IMR-90 (cell line): ENCODE data around the gene ZFP36L2. TPM values are rescaled to one million over a fixed set of nuclear protein-coding genes. Genes with fewer than 3 reads are reported as not detected.

Experiments used
- ATAC-seq: fragments of 200-7000 bp; cut with Tn5 transposase; 2 replicates; pipeline ENCODE4 v1.9.1; 2020; ENCODE audit warnings: low read depth, mild to moderate bottlenecking, moderate library complexity
- BruUV-seq: library from RNA; stranded (reverse); fragments of 400-500 nt; replicated peaks from 2 replicates; lab custom pipeline; 2021; lab: Mats Ljungman, UMichigan
- CTCF ChIA-PET: fragments of 300-600 bp; formaldehyde crosslinking; extraction: SDS; loops from one replicate; lab custom pipeline; 2021; ENCODE audit warnings: antibody characterized with exemption; lab: Yijun Ruan, JAX
- POLR2A ChIA-PET: fragments of 300-600 bp; sonication (Branson Sonifier 250); formaldehyde crosslinking; loops from one replicate; lab custom pipeline; 2022; ENCODE audit warnings: antibody characterized with exemption; ENCODE audit not compliant: unreplicated experiment; lab: Charles Lee
- DNase-seq: peaks from one replicate; pipeline ENCODE4 v3.0.0; 2013
- H2AFZ ChIP-seq: replicated peaks from 2 replicates; pipeline ENCODE3; 2013; ENCODE audit warnings: low read length, mild to moderate bottlenecking; ENCODE audit not compliant: poor library complexity
- H2AK5ac ChIP-seq: 2 replicates; pipeline ENCODE4 v1.6.1; 2013; ENCODE audit warnings: low read depth, low read length, inconsistent platforms
- H2AK9ac ChIP-seq: replicated peaks from 2 replicates; pipeline ENCODE3; 2013; ENCODE audit warnings: mild to moderate bottlenecking, low read depth, low read length, moderate library complexity; ENCODE audit not compliant: poor library complexity
- H2BK120ac ChIP-seq: 2 replicates; pipeline ENCODE4 v1.6.1; 2013; ENCODE audit warnings: low read depth, low read length, inconsistent platforms
- H2BK15ac ChIP-seq: 3 replicates; pipeline ENCODE4 v1.6.1; 2013; ENCODE audit warnings: low read depth, low read length, inconsistent platforms
- H2BK20ac ChIP-seq: 2 replicates; pipeline ENCODE4 v1.6.1; 2013; ENCODE audit warnings: low read depth, mild to moderate bottlenecking, inconsistent platforms, low read length, moderate library complexity
- H2BK5ac ChIP-seq: 2 replicates; pipeline ENCODE4 v1.6.1; 2013; ENCODE audit warnings: mild to moderate bottlenecking, low read depth, low read length, inconsistent platforms; ENCODE audit not compliant: poor library complexity, severe bottlenecking
- H3K14ac ChIP-seq: replicated peaks from 2 replicates; pipeline ENCODE4 v1.6.1; 2013; ENCODE audit warnings: low read depth, low read length, inconsistent platforms
- H3K18ac ChIP-seq: 2 replicates; pipeline ENCODE4 v1.6.1; 2013; ENCODE audit warnings: low read depth, low read length, control low read depth
- H3K23ac ChIP-seq: 2 replicates; pipeline ENCODE4 v1.6.1; 2013; ENCODE audit warnings: low read depth, low read length, inconsistent platforms
- H3K27ac ChIP-seq: 2 replicates; pipeline ENCODE4 v1.5.1; 2013; ENCODE audit warnings: mild to moderate bottlenecking, control low read depth, low read length; ENCODE audit not compliant: insufficient read depth
- H3K27me3 ChIP-seq: 2 replicates; pipeline ENCODE4 v1.6.1; 2013; ENCODE audit warnings: low read length; ENCODE audit not compliant: control insufficient read depth, insufficient read depth
- H3K36me3 ChIP-seq: 2 replicates; pipeline ENCODE4 v1.6.1; 2013; ENCODE audit warnings: low read length, mixed read lengths; ENCODE audit not compliant: control insufficient read depth, insufficient read depth
- H3K4ac ChIP-seq: 2 replicates; pipeline ENCODE4 v1.6.1; 2013; ENCODE audit warnings: low read depth, low read length, inconsistent platforms
- H3K4me1 ChIP-seq: 2 replicates; pipeline ENCODE4 v1.6.1; 2013; ENCODE audit warnings: low read length, mixed read lengths; ENCODE audit not compliant: control insufficient read depth, insufficient read depth
- H3K4me2 ChIP-seq: 2 replicates; pipeline ENCODE4 v1.6.1; 2013; ENCODE audit warnings: low read depth, mild to moderate bottlenecking, control low read depth, low read length, moderate library complexity
- H3K4me3 ChIP-seq: 2 replicates; pipeline ENCODE4 v1.5.1; 2013; ENCODE audit warnings: low read depth, mild to moderate bottlenecking, control low read depth, low read length, moderate library complexity; ENCODE audit not compliant: insufficient read depth
- H3K56ac ChIP-seq: 2 replicates; pipeline ENCODE4 v1.6.1; 2013; ENCODE audit warnings: low read length, inconsistent platforms; ENCODE audit not compliant: insufficient read depth; ENCODE audit errors: extremely low read depth
- H3K79me1 ChIP-seq, 2 experiments: 2 replicates each; pipeline ENCODE4 v1.6.1; 2013; ENCODE audit warnings: low read length in 2 of 2, inconsistent platforms in 1 of 2, low read depth in 1 of 2
- H3K9ac ChIP-seq: 2 replicates; pipeline ENCODE4 v1.6.1; 2013; ENCODE audit warnings: low read depth, low read length, control low read depth
- H3K9me1 ChIP-seq: 2 replicates; pipeline ENCODE4 v1.6.1; 2013; ENCODE audit warnings: low read length, inconsistent platforms; ENCODE audit not compliant: insufficient read depth
- H3K9me3 ChIP-seq: 2 replicates; pipeline ENCODE4 v1.6.1; 2013; ENCODE audit warnings: low read length; ENCODE audit not compliant: control insufficient read depth, insufficient read depth
- H4K20me1 ChIP-seq: 2 replicates; pipeline ENCODE4 v1.6.1; 2013; ENCODE audit warnings: low read length, inconsistent platforms; ENCODE audit not compliant: insufficient read depth
- H4K5ac ChIP-seq: 2 replicates; pipeline ENCODE4 v1.6.1; 2013; ENCODE audit warnings: mild to moderate bottlenecking, low read depth, low read length, control low read depth
- H4K8ac ChIP-seq, 2 experiments: 2 replicates each; pipeline ENCODE4 v1.6.1; 2013; ENCODE audit warnings: low read depth in 2 of 2, low read length in 2 of 2, control low read depth in 1 of 2, inconsistent platforms in 1 of 2
- H4K91ac ChIP-seq: 2 replicates; pipeline ENCODE4 v1.6.1; 2013; ENCODE audit warnings: low read depth, low read length, inconsistent platforms; ENCODE audit not compliant: insufficient read depth
- BHLHE40 ChIP-seq: fragments of 150-350 bp; IDR thresholded peaks from 2 replicates; pipeline ENCODE4 v1.6.1; 2016; ENCODE audit warnings: mild to moderate bottlenecking, low read depth, low read length
- CTCF ChIP-seq: conservative IDR thresholded peaks from 2 replicates; pipeline ENCODE4 v1.5.1; 2012; ENCODE audit warnings: mild to moderate bottlenecking, low read depth, low read length, improper control_type of control experiment
- POLR2A ChIP-seq: IDR thresholded peaks from 2 replicates; pipeline ENCODE4 v1.6.1; 2012; ENCODE audit warnings: mild to moderate bottlenecking, low read depth, low read length
- RAD21 ChIP-seq: IDR thresholded peaks from 2 replicates; pipeline ENCODE4 v1.6.1; 2012; ENCODE audit warnings: low read length, improper control_type of control experiment
- RFX5 ChIP-seq: IDR thresholded peaks from 2 replicates; pipeline ENCODE4 v1.8.0; 2012; ENCODE audit warnings: low read depth, mild to moderate bottlenecking, low read length, moderate library complexity
- SMC3 ChIP-seq: fragments of 150-350 bp; IDR thresholded peaks from 2 replicates; pipeline ENCODE4 v1.6.1; 2016; ENCODE audit warnings: low read depth, mild to moderate bottlenecking, antibody characterized with exemption, low read length, moderate library complexity
- USF2 ChIP-seq: fragments of 150-350 bp; IDR thresholded peaks from 2 replicates; pipeline ENCODE4 v1.6.1; 2017; ENCODE audit warnings: mild to moderate bottlenecking, antibody characterized with exemption, low read length, low read depth
- whole genome bisulfite sequencing, 2 experiments: methylation state at CpG; one replicate each; pipeline versions ENCODE4 v1.1.5 to v1.1.7; 2013; ENCODE audit warnings: missing lambda C conversion rate in 2 of 2; ENCODE audit not compliant: insufficient read length in 1 of 2; ENCODE audit errors: extremely low coverage in 2 of 2; 5-methylcytosine and 5-hydroxymethylcytosine counted together
- dilution Hi-C: fragments of 300-500 bp; cut with HindIII; formaldehyde crosslinking; loops from one replicate; pipeline ENCODE4 v1.14.3; 2018; ENCODE audit warnings: low sequenced_read_pairs; ENCODE audit not compliant: unreplicated experiment
- in situ Hi-C: fragments of 300-500 bp; cut with MboI; formaldehyde crosslinking; loops from 3 replicates; pipeline ENCODE4 v1.14.3; 2019; ENCODE audit warnings: low sequenced_read_pairs, inconsistent platforms, mixed read lengths
- intact Hi-C: fragments of 100-400 bp; cut with micrococcal nuclease; formaldehyde crosslinking; loops from 2 replicates; pipeline ENCODE4 v1.10.0; 2022
- polyA plus RNA-seq, 3 experiments: library from polyadenylated mRNA; depleted of rRNA; stranded (reverse); fragments of >200 nt; gene quantifications; 2 replicates each; pipeline ENCODE4 v1.2.3, GENCODE V29; 2012; ENCODE audit warnings: low replicate concordance in 1 of 3
- total RNA-seq: library from RNA; depleted of rRNA; stranded (reverse); fragments of >200 nt; gene quantifications from 2 replicates; pipeline ENCODE4 v1.2.3, GENCODE V29; 2012
- TF ChIP-seq, protein P1 (sequence below): fragments of 150-350 bp; IDR thresholded peaks from 2 replicates; pipeline ENCODE4 v1.6.1; 2016; ENCODE audit warnings: low read depth, mild to moderate bottlenecking, low read length, moderate library complexity, borderline replicate concordance

Gene ZFP36L2
- total and polyA plus RNA-seq, 2 of the 4 experiments (the other 2 are of a cell fraction): 1.8 to 20.1 TPM

DNA sequence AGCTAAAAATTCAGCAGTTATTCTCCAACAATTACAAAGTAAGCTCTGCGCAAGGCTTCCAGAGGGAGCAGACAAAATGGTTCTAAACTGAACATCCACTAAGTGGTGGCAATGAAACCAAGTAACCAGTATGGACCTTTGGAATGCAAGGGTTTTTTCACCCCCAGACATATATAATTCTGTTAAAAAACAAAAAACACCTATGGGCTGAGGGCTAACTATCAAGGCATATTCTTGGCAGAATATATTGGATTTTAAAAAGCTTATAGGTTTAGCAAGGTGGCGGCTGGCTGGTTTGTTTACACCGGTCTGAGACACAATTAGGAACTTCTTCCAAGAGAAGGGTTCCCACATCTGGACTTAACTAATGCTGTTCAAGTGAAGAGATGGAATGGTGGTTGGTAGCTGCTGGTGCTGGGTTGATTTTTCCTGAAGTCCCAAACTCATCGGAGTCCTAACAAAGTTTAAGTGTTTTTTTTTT is 2.8 kb downstream of the ZFP36L2 start:
- Histone ChIP-seq H4K5ac (0 out of 2 replicates have a peak overlapping the region, but pooled peaks have one; percentile 10), H2BK120ac (peak overlapping the region; percentile 23), H2AFZ (no peak overlapping the region), H3K9me3 (no peaks in the 10 kb centered on the region), H4K91ac (peak overlapping the region; percentile 30; the same call in 1 of the 2 replicates), H3K14ac (peak overlapping the region; percentile 73), H3K27me3 (no peaks in the 10 kb centered on the region), H3K4me2 (peak overlapping the region; percentile 78; the same call in 1 of the 2 replicates), H3K27ac (peak overlapping the region; percentile 96), H3K4ac (peak overlapping the region; percentile 73; the same call in 1 of the 2 replicates), H3K4me3 (peak overlapping the region; percentile 87), H3K36me3 (peaks cover 24% of the 10 kb centered on the region), H4K8ac (peak overlapping the region in 1 of 2 experiments; percentile 69; a peak in 2 of 4 replicates), H2AK5ac (no peak overlapping the region), H3K56ac (peak overlapping the region; percentile 77; the same call in 1 of the 2 replicates), H3K9ac (peak overlapping the region; percentile 91), H3K79me1 (peaks cover 15 to 21% of the 10 kb centered on the region in 2 experiments), H4K20me1 (peaks cover 37% of the 10 kb centered on the region), H2BK20ac (peak overlapping the region; percentile 58), H2BK15ac (peak overlapping the region; percentile 7; the same call in 1 of the 3 replicates), H3K4me1 (peaks cover 20% of the 10 kb centered on the region), H3K23ac (peak overlapping the region; percentile 97), H3K9me1 (peaks cover 9% of the 10 kb centered on the region), H2BK5ac (peak overlapping the region; percentile 98), H3K18ac (peak overlapping the region; percentile 76), H2AK9ac (no peak overlapping the region)
- no peak for ATAC-seq
- BruUV-seq: no TSS peak
- CTCF ChIA-PET: interaction anchor here (0.6 to 2.2 kb wide), 2 partner anchors 97 to 248 kb away, joined by 4 to 8 read pairs; no protein-coding TSS in a partner anchor
- DNase-seq: peak; percentile 57
- POLR2A ChIA-PET: interaction anchor here (0.5 to 1.0 kb wide), 3 partner anchors 244 to 257 kb away, joined by 3 to 7 read pairs (median 4); no protein-coding TSS in a partner anchor
- in situ Hi-C loops: loop anchor here (10.0 kb wide), 2 partner anchors 149 to 249 kb away; no protein-coding TSS in a partner anchor
- intact Hi-C loops: loop anchor here (1.0 to 5.0 kb wide), 2 partner anchors 136 to 276 kb away; no protein-coding TSS in a partner anchor
- TF ChIP-seq RFX5 (no peak), RAD21 (no peak), SMC3 (no peak), BHLHE40 (no peak), USF2 (no peak), CTCF (no peak; the same call in 1 of the 2 replicates), POLR2A (no peak)
- TF ChIP-seq, protein P1, sequence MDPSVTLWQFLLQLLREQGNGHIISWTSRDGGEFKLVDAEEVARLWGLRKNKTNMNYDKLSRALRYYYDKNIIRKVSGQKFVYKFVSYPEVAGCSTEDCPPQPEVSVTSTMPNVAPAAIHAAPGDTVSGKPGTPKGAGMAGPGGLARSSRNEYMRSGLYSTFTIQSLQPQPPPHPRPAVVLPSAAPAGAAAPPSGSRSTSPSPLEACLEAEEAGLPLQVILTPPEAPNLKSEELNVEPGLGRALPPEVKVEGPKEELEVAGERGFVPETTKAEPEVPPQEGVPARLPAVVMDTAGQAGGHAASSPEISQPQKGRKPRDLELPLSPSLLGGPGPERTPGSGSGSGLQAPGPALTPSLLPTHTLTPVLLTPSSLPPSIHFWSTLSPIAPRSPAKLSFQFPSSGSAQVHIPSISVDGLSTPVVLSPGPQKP: no peak
- WGBS, 2 experiments: 0% methylated on average over 2 of the region's 4 CpGs; no CpG with 5 or more reads in 1 of the 2 experiments
- dilution Hi-C loops: no loop called here
